ENCODE data around the gene EFNA4.

GRCh38 chr1:155103325-155103724 is 39.8 kb downstream of the EFNA4 start:
- TF ChIP-seq CTCF (conservative IDR thresholded peaks at IDR 0.05; ENCODE audit: low read depth, low read length) (no peak), EZH2 (IDR thresholded peaks at IDR 0.05; ENCODE audit: borderline replicate concordance, low read depth, low read length, poor library complexity, severe bottlenecking) (no peak)
